Fibroblast of lung (primary cell): ENCODE data around the gene RAD52. TPM values are rescaled to one million over a fixed set of nuclear protein-coding genes. Genes with fewer than 3 reads are reported as not detected.

ENCODE experiments used
- DNase-seq, 2 donors: peaks; one replicate each; pipeline versions ENCODE4 v3.0.0 to v3.0.0-alpha.2; 2010; ENCODE audit warnings: low read depth in 2 of 2
- H2AFZ ChIP-seq: 2 replicates; pipeline ENCODE4 v1.5.1; 2012; ENCODE audit warnings: low read length, control low read depth, inconsistent platforms
- H3K27ac ChIP-seq: 2 replicates; pipeline ENCODE4 v1.5.1; 2011; ENCODE audit warnings: low read length, control low read depth; ENCODE audit not compliant: insufficient read depth
- H3K27me3 ChIP-seq: 2 replicates; pipeline ENCODE4 v1.5.1; 2011; ENCODE audit warnings: mild to moderate bottlenecking, low read length; ENCODE audit not compliant: control insufficient read depth, insufficient read depth
- H3K36me3 ChIP-seq: 2 replicates; pipeline ENCODE4 v1.5.1; 2011; ENCODE audit warnings: low read length; ENCODE audit not compliant: control insufficient read depth, insufficient read depth
- H3K4me1 ChIP-seq: 2 replicates; pipeline ENCODE4 v1.5.1; 2011; ENCODE audit warnings: low read length; ENCODE audit not compliant: control insufficient read depth, insufficient read depth; ENCODE audit errors: extremely low read depth
- H3K4me2 ChIP-seq: 2 replicates; pipeline ENCODE4 v1.5.1; 2011; ENCODE audit warnings: low read length, control low read depth; ENCODE audit not compliant: insufficient read depth; ENCODE audit errors: extremely low read depth
- H3K4me3 ChIP-seq, 4 experiments: fragments of 200-600 bp in 1 of 4; sonication (generic) in 1 of 4; replicated peaks in 1 of 4; 2 replicates each; pipeline ENCODE4 v1.5.1; 2011 to 2016; ENCODE audit warnings: low read length in 4 of 4, low read depth in 3 of 4, mild to moderate bottlenecking in 3 of 4, control low read depth in 2 of 4, inconsistent platforms in 1 of 4, mixed read lengths in 1 of 4; ENCODE audit not compliant: insufficient read depth in 1 of 4; ENCODE audit errors: control extremely low read depth in 1 of 4
- H3K79me2 ChIP-seq: 2 replicates; pipeline ENCODE4 v1.5.1; 2012; ENCODE audit warnings: mild to moderate bottlenecking, low read length, inconsistent platforms; ENCODE audit not compliant: control insufficient read depth, insufficient read depth
- H3K9ac ChIP-seq: 2 replicates; pipeline ENCODE4 v1.5.1; 2011; ENCODE audit warnings: mild to moderate bottlenecking, low read length, control low read depth; ENCODE audit not compliant: insufficient read depth
- H3K9me3 ChIP-seq: 2 replicates; pipeline ENCODE4 v1.5.1; 2012; ENCODE audit warnings: low read depth, low read length; ENCODE audit not compliant: control insufficient read depth, insufficient read depth
- H4K20me1 ChIP-seq: 2 replicates; pipeline ENCODE4 v1.5.1; 2011; ENCODE audit warnings: low read length; ENCODE audit not compliant: control insufficient read depth, insufficient read depth; ENCODE audit errors: extremely low read depth
- CTCF ChIP-seq, 2 donors: IDR thresholded peaks in 1 of 2; conservative IDR thresholded peaks in 1 of 2; 1 replicate in 1 of 2; 2 replicates in 1 of 2; pipeline ENCODE4 v1.5.1; 2011 to 2012; ENCODE audit warnings: low read length in 2 of 2, control low read depth in 1 of 2, inconsistent platforms in 1 of 2, low read depth in 1 of 2, mild to moderate bottlenecking in 1 of 2
- EZH2 ChIP-seq: IDR thresholded peaks from 2 replicates; pipeline ENCODE4 v1.5.1; 2012; ENCODE audit warnings: low read length, control low read depth, mild to moderate bottlenecking; ENCODE audit errors: missing control alignments
- polyA plus RNA-seq, 2 donors: library from polyadenylated mRNA; depleted of rRNA in 1 of 2; stranded (reverse) in 1 of 2; unstranded in 1 of 2; fragments of >200 nt; gene quantifications; 2 replicates each; pipeline ENCODE4 v1.2.1, GENCODE V29; 2011 to 2012; ENCODE audit warnings: missing spikeins in 1 of 2
- total RNA-seq: library from RNA; depleted of rRNA; stranded (reverse); fragments of >200 nt; gene quantifications from 2 replicates; pipeline ENCODE4 v1.2.1, GENCODE V29; 2014

Gene RAD52
- total and polyA plus RNA-seq, 2 donors (not counting 1 experiment from before 2014, with no cell fraction given), result 7.3 to 19.2 TPM

GRCh38 chr12:968545-968944 lies 19.1 kb upstream of the RAD52 start:
- no peaks in the 10 kb centered on the region for H3K9me3 ChIP-seq
- no peaks in the 10 kb centered on the region for H3K36me3 ChIP-seq
- no peak overlapping the region for H3K4me3 ChIP-seq
- H3K79me2 ChIP-seq, result no peaks in the 10 kb centered on the region
- DNase-seq, result no peak
- H3K4me1 ChIP-seq, result no peaks in the 10 kb centered on the region
- H4K20me1 ChIP-seq, result no peaks in the 10 kb centered on the region
- no peak for TF ChIP-seq EZH2
- no peak for TF ChIP-seq CTCF (conservative IDR thresholded peaks at IDR 0.05 in 1 of 2, IDR thresholded peaks at IDR 0.05 in 1 of 2; ENCODE audit: low read depth in 1 of 2, low read length in 2 of 2)
- no peak overlapping the region for H3K27ac ChIP-seq
- no peaks in the 10 kb centered on the region for H3K27me3 ChIP-seq
- no peak overlapping the region for H3K9ac ChIP-seq
- no peak overlapping the region for H2AFZ ChIP-seq
- H3K4me2 ChIP-seq, result no peak overlapping the region

- no peaks in the 10 kb centered on the region for H3K4me1 ChIP-seq
- no peak overlapping the region for H3K27ac ChIP-seq
- no peaks in the 10 kb centered on the region for H3K9me3 ChIP-seq
- TF ChIP-seq CTCF (conservative IDR thresholded peaks at IDR 0.05 in 1 of 2, IDR thresholded peaks at IDR 0.05 in 1 of 2; ENCODE audit: low read depth in 1 of 2, low read length in 2 of 2) (no peak), EZH2 (no peak)
- H3K9ac ChIP-seq, result no peak overlapping the region
- no peak for DNase-seq
- no peak overlapping the region for H3K4me2 ChIP-seq
- no peak overlapping the region for H3K4me3 ChIP-seq
- H2AFZ ChIP-seq, result no peak overlapping the region
- H3K36me3 ChIP-seq, result no peaks in the 10 kb centered on the region
- H3K79me2 ChIP-seq, result no peaks in the 10 kb centered on the region
- H3K27me3 ChIP-seq, result no peaks in the 10 kb centered on the region
- H4K20me1 ChIP-seq, result no peaks in the 10 kb centered on the region
These were observed 18.1 kb upstream of the RAD52 start for GRCh38 chr12:967641-968040.

GRCh38 chr12:966724-967123 lies 17.2 kb upstream of the RAD52 start:
- Histone ChIP-seq H3K36me3 (no peaks in the 10 kb centered on the region), H3K79me2 (no peaks in the 10 kb centered on the region), H3K27ac (no peak overlapping the region)

More at GRCh38 chr12:966724-967123, 17.2 kb upstream of the RAD52 start:
- TF ChIP-seq EZH2, result no peak
- no peak for TF ChIP-seq CTCF (conservative IDR thresholded peaks at IDR 0.05 in 1 of 2, IDR thresholded peaks at IDR 0.05 in 1 of 2; ENCODE audit: low read depth in 1 of 2, low read length in 2 of 2)
- no peak overlapping the region for H3K4me2 ChIP-seq
- no peak for DNase-seq
- H2AFZ ChIP-seq, result no peak overlapping the region
- H3K27me3 ChIP-seq, result no peaks in the 10 kb centered on the region
- no peaks in the 10 kb centered on the region for H4K20me1 ChIP-seq
- no peaks in the 10 kb centered on the region for H3K4me1 ChIP-seq
- no peak overlapping the region for H3K4me3 ChIP-seq
- H3K9me3 ChIP-seq, result no peaks in the 10 kb centered on the region
- H3K9ac ChIP-seq, result no peak overlapping the region
